KG1 (cell line): Measurements from ENCODE around the gene FAM217A.

ENCODE experiments used
- DNase-seq: peaks from one replicate; lab custom pipeline; 2025; lab: John Stamatoyannopoulos, UW

Gene FAM217A

GRCh38 chr6:4085332-4085700, 6.4 kb upstream of the FAM217A start:
- DNase-seq: no peak

DNA sequence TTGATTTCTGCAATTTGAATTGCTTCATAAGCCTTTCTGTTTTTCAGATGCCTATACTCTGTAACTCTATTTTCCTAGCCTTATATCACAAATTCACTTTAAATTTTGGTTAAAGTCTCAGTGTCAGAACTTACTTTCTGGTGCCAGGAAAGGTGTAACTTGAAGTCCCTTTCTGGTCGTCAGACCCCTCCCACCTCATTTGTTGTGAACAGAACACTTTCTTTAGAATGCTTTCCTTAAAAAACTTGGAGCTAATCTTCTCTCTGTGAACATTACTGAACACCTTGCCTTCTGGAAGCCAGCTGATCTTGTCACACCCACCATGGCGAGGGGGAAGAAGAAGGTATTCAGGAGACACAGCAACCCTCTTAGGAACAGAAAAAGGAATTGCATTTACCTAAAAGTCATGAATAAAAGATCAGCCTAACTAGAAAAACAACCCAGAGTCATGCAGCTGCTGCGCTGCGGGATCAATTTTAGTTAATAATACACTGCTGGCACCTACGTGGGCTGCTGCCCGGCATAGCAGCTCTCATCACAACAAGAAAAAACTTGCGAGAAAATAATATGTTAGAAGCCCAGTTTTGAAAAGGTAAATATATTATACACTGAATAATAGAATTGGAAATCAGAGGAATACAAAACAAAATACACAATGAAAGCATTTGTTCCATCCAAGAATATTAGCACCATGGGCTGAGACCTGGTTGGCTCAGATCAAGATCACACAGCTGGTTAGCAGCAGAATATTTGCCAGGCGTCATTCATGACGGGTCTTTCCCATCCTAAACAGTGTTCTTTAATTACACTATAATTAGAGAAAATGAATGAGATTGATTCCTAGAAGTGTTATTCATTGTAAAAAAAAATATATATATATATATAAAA, 5.8 kb upstream of the FAM217A start:
- no peak for DNase-seq

- no peak for DNase-seq
These were observed 4.3 kb downstream of the FAM217A start for GRCh38 chr6:4074478-4075235.

DNA sequence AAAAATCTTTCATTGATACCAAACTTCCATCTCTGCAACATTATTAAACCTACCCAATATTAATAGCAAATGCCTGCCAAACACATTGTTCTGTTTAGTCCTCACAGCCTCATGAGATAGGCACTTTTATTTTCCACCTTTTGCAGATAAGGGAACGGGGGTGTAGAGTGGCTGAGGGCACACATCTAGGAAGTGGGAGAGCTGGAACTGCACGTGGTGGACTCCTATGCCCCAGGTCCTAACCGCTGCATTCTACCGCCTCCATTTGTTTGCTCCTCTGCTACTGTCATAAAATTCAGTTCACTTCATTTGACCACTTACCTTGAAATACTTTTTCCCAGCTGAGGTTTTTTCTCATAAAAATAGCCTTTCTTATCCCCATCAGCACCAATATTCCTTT, 7.6 kb downstream of the FAM217A start:
- DNase-seq: no peak

DNA sequence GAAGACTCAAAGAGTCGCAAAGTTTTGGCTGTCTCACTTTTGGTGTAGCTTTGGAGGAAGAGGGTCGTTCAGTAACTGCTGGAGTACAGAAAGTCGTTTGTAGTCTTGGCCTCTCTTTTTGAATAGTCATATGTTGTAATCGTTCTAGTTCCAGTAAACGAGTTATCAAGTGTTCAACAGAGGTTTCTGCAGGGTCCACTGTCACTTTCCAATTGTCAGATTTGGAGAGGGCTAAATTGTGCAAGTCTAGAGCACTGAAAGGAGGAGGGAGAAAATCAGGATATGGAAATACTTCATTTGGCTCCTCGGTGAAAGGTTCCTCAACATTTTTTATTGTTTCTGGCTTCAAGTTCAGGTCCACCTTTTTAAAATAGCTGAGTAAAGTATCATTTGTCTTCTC, 9.7 kb downstream of the FAM217A start:
- no peak for DNase-seq

GRCh38 chr6:4067673-4068072, 11.3 kb downstream of the FAM217A start:
- DNase-seq: no peak

DNA sequence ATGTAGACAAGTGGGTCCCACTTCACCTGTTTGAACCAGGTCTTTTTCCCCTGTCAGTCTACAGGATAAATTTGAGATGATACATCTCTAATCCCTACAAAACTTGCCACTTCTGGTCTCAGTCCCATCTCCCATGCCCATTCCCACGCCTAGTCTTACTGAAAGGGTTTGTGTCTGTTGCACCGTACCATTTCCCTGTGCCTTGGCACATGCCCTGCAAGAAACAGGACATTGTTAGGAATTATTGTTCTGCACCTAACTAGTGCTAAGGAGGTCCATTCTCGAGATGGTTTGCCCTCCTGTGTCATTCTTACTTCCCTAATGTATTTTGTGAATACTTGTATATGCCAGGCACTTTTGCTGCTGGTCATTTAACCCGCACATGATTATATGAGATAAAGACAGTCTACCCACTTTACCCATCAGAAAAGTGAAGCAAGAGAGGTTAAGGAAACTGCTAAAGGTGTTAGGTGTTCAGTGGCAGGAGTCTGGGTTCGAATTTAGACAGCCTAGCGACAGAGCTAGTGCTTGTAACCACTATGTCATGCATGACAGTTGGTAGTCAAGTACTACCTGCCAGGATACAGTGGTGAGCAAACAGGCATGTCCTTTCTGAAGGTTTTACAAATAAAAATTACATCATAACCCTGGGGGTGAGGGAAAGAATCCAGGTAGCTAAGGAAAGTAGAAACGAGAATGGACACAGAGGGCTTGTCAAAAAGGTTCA, 12.7 kb downstream of the FAM217A start:
- DNase-seq: no peak

DNA sequence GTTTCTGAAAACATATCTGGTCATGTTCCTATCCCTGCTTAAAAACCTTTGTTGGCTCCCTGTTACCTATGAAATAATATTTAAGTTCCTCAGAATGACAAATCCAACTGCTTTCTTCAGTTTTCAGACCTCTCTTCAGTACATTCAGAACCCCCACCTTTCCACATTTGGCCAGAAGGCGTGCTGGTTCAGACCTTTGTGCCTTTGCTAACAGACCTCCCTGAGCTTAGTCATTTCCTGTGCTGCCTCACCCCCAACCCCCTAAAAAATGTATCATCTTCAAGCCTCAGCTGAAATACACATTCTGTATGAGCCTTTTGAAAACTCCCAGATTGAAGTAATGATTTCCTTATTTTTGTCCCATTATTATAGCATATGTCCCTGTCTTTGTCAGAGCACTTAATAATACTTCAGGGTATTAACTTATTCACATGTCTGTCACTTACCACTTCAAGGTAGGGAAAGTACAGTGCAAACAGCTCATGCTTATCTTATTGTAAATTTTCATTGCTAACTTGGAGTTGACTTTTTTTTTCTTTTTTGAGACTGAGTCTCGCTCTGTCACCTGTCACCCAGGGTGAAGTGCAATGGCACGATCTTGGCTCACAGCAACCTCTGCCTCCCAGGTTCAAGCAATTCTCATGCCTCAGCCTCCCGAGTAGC, 19.7 kb downstream of the FAM217A start:
- peak; percentile 36 for DNase-seq

DNA sequence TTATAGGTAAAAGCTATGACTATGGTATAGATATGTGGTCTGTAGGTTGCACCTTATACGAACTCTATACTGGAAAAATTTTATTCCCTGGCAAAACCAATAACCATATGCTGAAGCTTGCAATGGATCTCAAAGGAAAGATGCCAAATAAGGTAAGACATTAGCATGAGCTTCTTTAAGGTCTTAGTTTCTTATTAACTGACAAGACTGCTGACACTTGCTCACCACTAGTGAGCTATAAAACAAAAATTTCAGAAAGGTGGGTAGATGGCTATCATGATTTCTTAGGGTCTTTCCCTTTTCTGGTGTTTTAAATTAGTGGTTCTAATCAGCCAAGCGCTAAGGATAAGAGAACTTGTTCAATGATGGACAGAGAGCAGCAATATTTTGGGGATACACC, 21.9 kb downstream of the FAM217A start:
- DNase-seq: no peak

- no peak for DNase-seq
These were observed 23.4 kb downstream of the FAM217A start for GRCh38 chr6:4055420-4056041.

DNA sequence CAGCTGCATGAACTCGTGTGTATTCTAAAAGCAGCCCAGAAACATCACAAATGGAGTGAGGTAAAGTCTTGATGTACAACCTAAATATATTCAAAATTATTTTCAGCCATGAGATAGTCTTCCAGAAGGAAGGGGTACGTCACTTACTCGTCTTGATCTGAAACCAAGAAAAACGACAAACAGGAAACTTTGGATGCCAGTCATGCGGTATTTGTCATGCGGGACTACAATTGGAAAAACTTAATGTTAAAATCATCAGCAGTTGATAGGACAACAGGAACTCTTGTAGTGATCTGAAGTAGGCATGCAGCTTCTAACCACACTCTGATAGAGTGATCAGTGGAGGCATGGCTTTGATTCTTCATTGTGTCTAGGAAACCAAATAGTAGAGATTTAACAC, 29.7 kb downstream of the FAM217A start:
- no peak for DNase-seq

DNA sequence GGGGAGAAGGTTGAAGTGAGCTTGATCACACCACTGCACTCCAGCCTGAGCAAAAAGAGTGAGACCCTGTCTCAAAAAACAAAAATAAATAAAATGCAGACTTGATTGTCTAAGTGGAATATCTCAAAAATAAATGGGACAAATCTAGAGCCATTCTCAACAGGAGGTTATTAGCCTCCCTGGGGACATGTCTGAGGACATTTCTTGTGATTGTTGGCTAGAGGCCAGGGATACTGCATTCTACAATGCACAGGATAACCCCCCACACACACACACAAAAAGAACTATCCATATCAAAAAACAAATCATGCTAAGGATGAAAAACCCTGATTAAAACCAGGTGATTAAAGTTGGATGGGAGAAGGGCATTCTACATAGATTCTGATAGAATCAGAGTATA, 37.5 kb downstream of the FAM217A start:
- DNase-seq: no peak

GRCh38 chr6:4039348-4039747, 39.6 kb downstream of the FAM217A start:
- no peak for DNase-seq

GRCh38 chr6:4036581-4036980, 42.4 kb downstream of the FAM217A start:
- DNase-seq: no peak

DNA sequence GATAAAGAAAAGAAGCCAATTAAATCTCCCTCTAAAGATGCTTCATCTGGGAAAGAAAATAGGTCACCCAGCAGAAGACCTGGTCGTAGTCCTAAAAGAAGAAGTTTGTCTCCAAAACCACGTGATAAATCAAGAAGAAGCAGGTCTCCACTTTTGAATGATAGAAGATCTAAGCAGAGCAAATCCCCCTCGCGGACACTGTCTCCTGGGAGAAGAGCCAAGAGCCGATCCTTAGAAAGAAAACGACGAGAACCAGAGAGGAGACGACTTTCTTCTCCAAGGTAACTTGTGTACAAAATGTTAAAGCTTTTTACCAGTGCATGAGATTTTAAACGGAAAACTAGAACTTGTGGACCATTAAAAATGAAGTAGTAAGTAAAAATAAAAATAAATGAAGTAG, 46.5 kb downstream of the FAM217A start:
- no peak for DNase-seq

- DNase-seq: no peak
These were observed 47.5 kb downstream of the FAM217A start for GRCh38 chr6:4031442-4031841.

DNA sequence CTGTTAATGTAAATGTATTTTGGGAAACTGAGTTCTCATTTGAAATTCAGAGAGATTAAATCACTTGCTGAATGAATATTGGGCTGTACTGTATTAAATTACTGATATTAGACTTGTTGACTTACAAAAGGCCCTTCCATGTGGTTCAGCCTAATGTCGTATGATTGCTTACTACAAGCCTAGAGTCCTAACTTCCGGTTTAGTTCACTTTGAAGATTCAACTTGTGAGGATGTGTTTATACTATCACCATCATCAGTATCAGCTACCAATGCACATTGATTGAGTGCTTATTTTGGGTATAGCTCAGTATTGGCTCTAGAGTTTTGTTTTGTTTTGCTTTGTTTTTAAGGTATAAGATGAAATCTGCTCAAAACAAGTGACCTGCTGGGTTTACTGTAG, 48.3 kb downstream of the FAM217A start:
- DNase-seq: no peak

GRCh38 chr6:4029687-4030086, 49.2 kb downstream of the FAM217A start:
- DNase-seq: no peak

DNA sequence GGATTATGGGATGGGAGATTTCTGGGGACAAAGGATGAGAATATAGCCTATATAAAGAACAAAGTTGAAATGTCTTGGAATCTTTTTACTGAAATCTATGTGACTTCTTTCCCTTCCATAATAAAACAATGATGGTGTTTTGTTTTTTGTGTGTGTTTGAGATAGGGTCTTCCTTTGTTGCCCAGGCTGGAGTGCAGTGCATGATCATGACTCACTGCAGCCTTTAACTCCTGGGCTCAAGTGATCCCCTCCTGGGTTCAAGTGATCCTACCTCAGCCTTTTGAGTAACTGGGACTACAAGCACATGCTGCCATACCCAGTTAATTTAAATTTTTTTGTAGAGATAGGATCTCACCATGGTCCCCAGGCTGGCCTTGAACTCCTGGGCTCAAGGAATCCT, 50.9 kb downstream of the FAM217A start:
- DNase-seq: no peak

- DNase-seq: no peak
These were observed 53.3 kb downstream of the FAM217A start for GRCh38 chr6:4025681-4026080.

DNA sequence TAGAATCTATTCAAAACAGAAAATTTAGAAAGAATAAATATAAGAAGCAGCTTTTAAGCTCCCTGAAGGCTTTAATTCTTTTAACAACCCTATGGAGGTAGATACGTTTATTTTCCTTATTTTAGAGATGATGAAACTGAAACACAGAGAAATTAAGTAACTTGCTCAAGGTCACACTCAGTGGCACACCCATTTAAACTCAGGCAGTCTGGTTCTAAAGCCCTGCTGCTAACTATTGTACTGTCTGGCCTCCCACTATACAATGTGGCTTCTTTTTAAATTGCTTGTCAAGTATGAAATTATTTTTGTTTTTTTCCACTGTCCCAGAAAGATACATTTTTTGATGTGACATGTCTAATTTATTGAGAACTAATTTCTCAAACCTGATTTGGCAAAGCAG, 55.7 kb downstream of the FAM217A start:
- DNase-seq: no peak
